B cell (primary cell): ENCODE measurements around the gene MAST2. TPM values are rescaled to one million over a fixed set of nuclear protein-coding genes. Genes with fewer than 3 reads are reported as not detected.
A peak's percentile ranks its signal among the peaks of the same experiment; 100 is the strongest.

ENCODE experiments used
- ATAC-seq: fragments of 200-7000 bp; cut with Tn5 transposase; one replicate; pipeline ENCODE4 v1.10.0; 2021; ENCODE audit warnings: low read depth, mild to moderate bottlenecking, moderate number of reproducible peaks, moderate library complexity
- CTCF ChIA-PET: fragments of 350-600 bp; sonication (Branson Sonifier 250); formaldehyde crosslinking; loops from one replicate; lab custom pipeline; 2021; ENCODE audit warnings: antibody characterized with exemption, inconsistent platforms; lab: Charles Lee
- POLR2A ChIA-PET: fragments of 350-600 bp; sonication (Branson Sonifier 250); formaldehyde crosslinking; loops from one replicate; lab custom pipeline; 2021; ENCODE audit warnings: antibody characterized with exemption; lab: Charles Lee
- DNase-seq: peaks from one replicate; pipeline ENCODE4 v3.0.0; 2013
- H2AFZ ChIP-seq: 2 replicates; pipeline ENCODE4 v1.6.1; 2012; ENCODE audit warnings: mild to moderate bottlenecking, low read depth, low read length; ENCODE audit not compliant: insufficient read depth, poor library complexity, severe bottlenecking
- H3K27ac ChIP-seq, 2 donors: 1 replicate in 1 of 2; 2 replicates in 1 of 2; pipeline ENCODE4 v1.5.1; 2012 to 2013; ENCODE audit warnings: low read length in 2 of 2, mild to moderate bottlenecking in 2 of 2, moderate library complexity in 1 of 2
- H3K27me3 ChIP-seq, 4 experiments: fragments of 200-600 bp in 1 of 4; sonication (generic) in 1 of 4; replicated peaks in 1 of 4; 1 replicate in 2 of 4; 2 replicates in 2 of 4; pipeline versions ENCODE4 v1.6.1 to v1.7.0; 2013 to 2016; ENCODE audit warnings: low read length in 3 of 4, mild to moderate bottlenecking in 2 of 4, mixed read lengths in 1 of 4, moderate library complexity in 1 of 4; ENCODE audit not compliant: insufficient read depth in 4 of 4, control insufficient read depth in 3 of 4; ENCODE audit errors: control extremely low read depth in 1 of 4
- H3K36me3 ChIP-seq, 2 experiments: replicated peaks in 1 of 2; 1 replicate in 1 of 2; 2 replicates in 1 of 2; pipeline versions ENCODE4 v1.6.1 to v1.7.1; 2013; ENCODE audit warnings: low read length in 1 of 2; ENCODE audit not compliant: insufficient read depth in 2 of 2, control insufficient read depth in 1 of 2; ENCODE audit errors: control extremely low read depth in 1 of 2, extremely low read depth in 1 of 2
- H3K4me1 ChIP-seq, 2 donors: fragments of 200-600 bp in 1 of 2; sonication (generic) in 1 of 2; 1 replicate in 1 of 2; 2 replicates in 1 of 2; pipeline versions ENCODE4 v1.5.1 to v1.6.1; 2013 to 2017; ENCODE audit warnings: low read length in 2 of 2; ENCODE audit not compliant: control insufficient read depth in 2 of 2, insufficient read depth in 2 of 2
- H3K4me2 ChIP-seq: replicated peaks from 2 replicates; pipeline ENCODE3; 2012; ENCODE audit warnings: mild to moderate bottlenecking, low read depth, low read length; ENCODE audit not compliant: poor library complexity, severe bottlenecking
- H3K4me3 ChIP-seq, 5 experiments: fragments of 200-600 bp in 1 of 5; sonication (generic) in 1 of 5; 1 replicate in 3 of 5; 2 replicates in 2 of 5; pipeline versions ENCODE4 v1.5.1 to v1.7.0; 2011 to 2016; ENCODE audit warnings: low read length in 4 of 5, mild to moderate bottlenecking in 4 of 5, low read depth in 2 of 5, control low read depth in 1 of 5, moderate library complexity in 1 of 5; ENCODE audit not compliant: insufficient read depth in 1 of 5; ENCODE audit errors: control extremely low read depth in 1 of 5, extremely low read depth in 1 of 5
- H3K79me2 ChIP-seq: fragments of 200-600 bp; sonication (generic); one replicate; pipeline ENCODE4 v1.6.0; 2016; ENCODE audit warnings: low read length; ENCODE audit not compliant: control insufficient read depth, insufficient read depth
- H3K9ac ChIP-seq: fragments of 200-600 bp; sonication (generic); 2 replicates; pipeline ENCODE4 v1.6.1; 2017; ENCODE audit warnings: mild to moderate bottlenecking, low read length, moderate library complexity
- H3K9me3 ChIP-seq, 3 donors: one replicate each; pipeline versions ENCODE4 v1.6.1 to v1.7.1; 2013; ENCODE audit warnings: low read length in 2 of 3; ENCODE audit not compliant: control insufficient read depth in 2 of 3, insufficient read depth in 1 of 3; ENCODE audit errors: control extremely low read depth in 1 of 3
- H4K20me1 ChIP-seq: 2 replicates; pipeline ENCODE4 v1.6.0; 2012; ENCODE audit warnings: mild to moderate bottlenecking, low read length; ENCODE audit not compliant: insufficient read depth, control insufficient read depth, poor library complexity, severe bottlenecking
- H3K27ac Mint-ChIP-seq: one replicate; pipeline ENCODE4 v1.8.0; 2021; ENCODE audit warnings: mixed read lengths
- H3K27me3 Mint-ChIP-seq: one replicate; pipeline ENCODE4 v1.8.0; 2021; ENCODE audit warnings: mixed read lengths
- H3K4me1 Mint-ChIP-seq: one replicate; pipeline ENCODE4 v1.8.0; 2021; ENCODE audit warnings: mixed read lengths
- H3K4me3 Mint-ChIP-seq: one replicate; pipeline ENCODE4 v1.8.0; 2021; ENCODE audit warnings: mixed read lengths
- H3K9me3 Mint-ChIP-seq: one replicate; pipeline ENCODE4 v1.8.0; 2022; ENCODE audit warnings: mixed read lengths; ENCODE audit not compliant: insufficient read depth
- CTCF ChIP-seq: fragments of 200-600 bp; IDR thresholded peaks from one replicate; pipeline ENCODE4 v1.8.0; 2022; ENCODE audit warnings: antibody characterized with exemption, mild to moderate bottlenecking
- EZH2 ChIP-seq: IDR thresholded peaks from 2 replicates; pipeline ENCODE4 v1.6.1; 2012; ENCODE audit warnings: borderline replicate concordance, low read depth, mild to moderate bottlenecking, moderate library complexity, low read length; ENCODE audit not compliant: insufficient read depth, poor library complexity, severe bottlenecking
- WGBS: methylation state at CpG from one replicate; pipeline ENCODE4 v1.1.5; 2013; ENCODE audit warnings: missing lambda C conversion rate; ENCODE audit not compliant: insufficient coverage; 5-methylcytosine and 5-hydroxymethylcytosine counted together
- intact Hi-C: fragments of 100-400 bp; cut with micrococcal nuclease; formaldehyde crosslinking; loops from one replicate; pipeline ENCODE4 v1.10.0; 2022
- polyA plus RNA-seq: library from polyadenylated mRNA; depleted of rRNA; stranded (reverse); fragments of >200 nt; gene quantifications from 2 replicates; pipeline ENCODE4 v1.2.3, GENCODE V29; 2012
- total RNA-seq, 2 donors: library from RNA; stranded (reverse); fragments of 120-200 nt in 1 of 2; gene quantifications; 1 replicate in 1 of 2; 2 replicates in 1 of 2; pipeline versions ENCODE4 v1.2.3 to v1.2.4, GENCODE V29; 2013 to 2022

The MAST2 gene
- total and polyA plus RNA-seq, 2 donors (not counting 1 experiment from before 2014, with no cell fraction given) = 12.5 to 23.3 TPM

- Histone ChIP-seq H3K4me3 (no peak overlapping the region), H4K20me1 (no peaks in the 10 kb centered on the region), H3K27me3 (no peaks in the 10 kb centered on the region), H3K9me3 (peaks cover 0 to 3% (median 0%) of the 10 kb centered on the region in 3 donors), H3K36me3 (no peaks in the 10 kb centered on the region), H3K27ac (no peak overlapping the region), H2AFZ (no peak overlapping the region), H3K4me2 (peak overlapping the region; percentile 43), H3K79me2 (peaks cover 18% of the 10 kb centered on the region), H3K9ac (no peak overlapping the region), H3K4me1 (peaks cover 0 to 17% of the 10 kb centered on the region in 2 donors)
- no peak overlapping the region for H3K4me3 Mint-ChIP-seq
- H3K27ac Mint-ChIP-seq = no peak overlapping the region
- intact Hi-C loops = no loop called here
- ATAC-seq (no peak), DNase-seq (no peak)
- H3K27me3 Mint-ChIP-seq = no peaks in the 10 kb centered on the region
- peaks cover 24% of the 10 kb centered on the region for H3K4me1 Mint-ChIP-seq
- POLR2A ChIA-PET = interaction anchor here (0.6 kb wide), 1 partner anchor 39 kb away, joined by 3 read pairs; no protein-coding TSS in a partner anchor
- 40% methylated on average over 1 of the region's 3 CpGs for whole genome bisulfite sequencing
- TF ChIP-seq EZH2 = no peak
- TF ChIP-seq CTCF = no peak
- H3K9me3 Mint-ChIP-seq = no peaks in the 10 kb centered on the region
- CTCF ChIA-PET = no interaction called here
Measured at GRCh38 chr1:45820788-45821187, 17.4 kb downstream of the MAST2 start.

- no peaks in the 10 kb centered on the region for H3K9me3 Mint-ChIP-seq
- POLR2A ChIA-PET = no interaction called here
- DNase-seq = no peak
- H3K4me1 Mint-ChIP-seq = peaks cover 24% of the 10 kb centered on the region
- peaks cover 0 to 3% (median 0%) of the 10 kb centered on the region in 3 donors for H3K9me3 ChIP-seq
- no peak for ATAC-seq
- no peak overlapping the region for H3K4me2 ChIP-seq
- H4K20me1 ChIP-seq = no peaks in the 10 kb centered on the region
- peaks cover 0 to 17% of the 10 kb centered on the region in 2 donors for H3K4me1 ChIP-seq
- H3K27ac Mint-ChIP-seq = no peak overlapping the region
- no peak overlapping the region for H3K4me3 Mint-ChIP-seq
- peak overlapping the region; percentile 21 for H2AFZ ChIP-seq
- no peaks in the 10 kb centered on the region for H3K27me3 Mint-ChIP-seq
- H3K79me2 ChIP-seq = peaks cover 12% of the 10 kb centered on the region
- 50% methylated on average over 1 of the region's 1 CpG for whole genome bisulfite sequencing
- TF ChIP-seq CTCF = no peak
- TF ChIP-seq EZH2 = no peak
- CTCF ChIA-PET = no interaction called here
- H3K4me3 ChIP-seq = no peak overlapping the region
- no peak overlapping the region for H3K27ac ChIP-seq
- intact Hi-C loops = no loop called here
- H3K27me3 ChIP-seq = no peaks in the 10 kb centered on the region
- H3K9ac ChIP-seq = no peak overlapping the region
- H3K36me3 ChIP-seq = no peaks in the 10 kb centered on the region
Measured at GRCh38 chr1:45822644-45823043, 19.2 kb downstream of the MAST2 start.
